HepG2 (cell line): ENCODE measurements around the gene ST3GAL5. TPM values are rescaled to one million over a fixed set of nuclear protein-coding genes. Genes with fewer than 3 reads are reported as not detected.

ENCODE experiments used
- ATAC-seq: fragments of 200-7000 bp; cut with Tn5 transposase; 3 replicates; pipeline ENCODE4 v1.9.1; 2020; ENCODE audit warnings: mild to moderate bottlenecking, moderate library complexity
- BruUV-seq: library from RNA; stranded (reverse); fragments of 400-500 nt; replicated peaks from 2 replicates; lab custom pipeline; 2021; lab: Mats Ljungman, UMichigan
- CTCF ChIA-PET: fragments of 300-600 bp; formaldehyde crosslinking; extraction: SDS; loops from one replicate; lab custom pipeline; 2021; ENCODE audit warnings: low total read pairs, inconsistent platforms, low intra/inter-chr PET ratio; lab: Yijun Ruan, JAX
- POLR2A ChIA-PET: fragments of 350-600 bp; sonication (Branson Sonifier 250); formaldehyde crosslinking; loops from one replicate; lab custom pipeline; 2020; ENCODE audit warnings: antibody characterized with exemption, inconsistent platforms; lab: Yijun Ruan, JAX
- DNase-seq: peaks from one replicate; pipeline ENCODE4 v3.0.0-alpha.2; 2015; ENCODE audit warnings: low spot score
- FAIRE-seq: peaks from 3 replicates; lab custom pipeline; 2011; peaks lifted over from hg19 to GRCh38; lab: Jason Lieb, UNC
- H2AFZ ChIP-seq: one replicate; pipeline ENCODE4 v1.6.1; 2011; ENCODE audit warnings: low read length, inconsistent platforms
- H3K27ac ChIP-seq: fragments of 300-600 bp; 3 replicates; pipeline ENCODE4 v1.8.0; 2011; ENCODE audit warnings: mixed run types, mild to moderate bottlenecking, mixed read lengths, low read length, inconsistent platforms; ENCODE audit not compliant: insufficient read depth; ENCODE audit errors: extremely low read length
- H3K27me3 ChIP-seq, 2 experiments: fragments of 200-600 bp in 1 of 2; 2 replicates in 1 of 2; 3 replicates in 1 of 2; pipeline versions ENCODE4 v1.6.0 to v1.8.0; 2011; ENCODE audit warnings: low read length in 2 of 2, mild to moderate bottlenecking in 2 of 2, moderate library complexity in 2 of 2, inconsistent platforms in 1 of 2; ENCODE audit not compliant: insufficient read depth in 2 of 2, control insufficient read depth in 1 of 2
- H3K36me3 ChIP-seq, 2 experiments: fragments of 200-600 bp in 1 of 2; replicated peaks in 1 of 2; 2 replicates in 1 of 2; 3 replicates in 1 of 2; pipeline versions ENCODE4 v1.5.1 to v1.8.0; 2011; ENCODE audit warnings: low read length in 2 of 2, inconsistent platforms in 1 of 2; ENCODE audit not compliant: insufficient read depth in 2 of 2, control insufficient read depth in 1 of 2
- H3K4me1 ChIP-seq: 2 replicates; pipeline ENCODE4 v1.5.1; 2012; ENCODE audit warnings: low read length, inconsistent platforms; ENCODE audit not compliant: insufficient read depth
- H3K4me2 ChIP-seq: 2 replicates; pipeline ENCODE4 v1.6.0; 2011; ENCODE audit warnings: low read depth, low read length, inconsistent platforms
- H3K4me3 ChIP-seq, 3 experiments: fragments of 200-600 bp in 1 of 3; sonication (generic), shearing (Covaris generic) in 1 of 3; replicated peaks in 1 of 3; 2 replicates each; pipeline ENCODE4 v1.5.1; 2011 to 2016; ENCODE audit warnings: low read length in 3 of 3, inconsistent platforms in 2 of 3, low read depth in 2 of 3, mild to moderate bottlenecking in 2 of 3, control low read depth in 1 of 3, mixed read lengths in 1 of 3; ENCODE audit not compliant: insufficient read depth in 1 of 3
- H3K79me2 ChIP-seq: one replicate; pipeline ENCODE4 v1.6.1; 2011; ENCODE audit warnings: low read length, inconsistent platforms; ENCODE audit not compliant: insufficient read depth
- H3K9ac ChIP-seq: 2 replicates; pipeline ENCODE4 v1.6.0; 2011; ENCODE audit warnings: mild to moderate bottlenecking, low read depth, low read length, inconsistent platforms; ENCODE audit not compliant: insufficient read depth
- H3K9me3 ChIP-seq: 2 replicates; pipeline ENCODE4 v1.5.1; 2012; ENCODE audit warnings: mild to moderate bottlenecking, low read length
- H4K20me1 ChIP-seq: 2 replicates; pipeline ENCODE4 v1.6.0; 2011; ENCODE audit warnings: inconsistent platforms, mild to moderate bottlenecking, low read length, moderate library complexity; ENCODE audit not compliant: insufficient read depth
- ATM ChIP-seq: fragments of 450-650 bp; IDR thresholded peaks from 2 replicates; pipeline ENCODE4 v1.7.1; 2017; ENCODE audit warnings: mild to moderate bottlenecking, borderline replicate concordance
- CEBPG ChIP-seq: IDR thresholded peaks from 2 replicates; pipeline ENCODE4 v1.6.1; 2016
- FOXO1 ChIP-seq: sonication (generic); formaldehyde crosslinking; IDR thresholded peaks from 2 replicates; pipeline ENCODE4 v1.4.0; 2020; ENCODE audit warnings: missing genetic modification reagents
- RAD21 ChIP-seq: fragments of 450-650 bp; formaldehyde crosslinking; IDR thresholded peaks from 2 replicates; pipeline ENCODE4 v1.5.0; 2020; ENCODE audit warnings: mild to moderate bottlenecking
- TEAD3 ChIP-seq: optimal IDR thresholded peaks from 2 replicates; pipeline ENCODE3; 2016; ENCODE audit warnings: borderline replicate concordance
- THYN1 ChIP-seq: sonication (generic); formaldehyde crosslinking; IDR thresholded peaks from 2 replicates; pipeline ENCODE4 v1.8.1; 2023; ENCODE audit warnings: low read depth, mild to moderate bottlenecking, moderate library complexity, missing genetic modification reagents, borderline replicate concordance
- TMF1 ChIP-seq: sonication (generic); formaldehyde crosslinking; IDR thresholded peaks from 2 replicates; pipeline ENCODE4 v1.8.1; 2022; ENCODE audit warnings: low read depth, missing genetic modification reagents
- ZBTB1 ChIP-seq: sonication (generic); formaldehyde crosslinking; IDR thresholded peaks from 2 replicates; pipeline ENCODE4 v1.4.0; 2020; ENCODE audit warnings: missing genetic modification reagents, borderline replicate concordance
- ZNF124 ChIP-seq: sonication (generic); formaldehyde crosslinking; IDR thresholded peaks from 2 replicates; pipeline ENCODE4 v1.4.0; 2020; ENCODE audit warnings: missing genetic modification reagents
- ZNF790 ChIP-seq: sonication (generic); formaldehyde crosslinking; IDR thresholded peaks from 2 replicates; pipeline ENCODE4 v1.8.0; 2022; ENCODE audit warnings: missing genetic modification reagents, mild to moderate bottlenecking, borderline replicate concordance
- WGBS: methylation state at CpG from one replicate; pipeline ENCODE4 v1.1.6; 2017; ENCODE audit warnings: low lambda C conversion rate; 5-methylcytosine and 5-hydroxymethylcytosine counted together
- in situ Hi-C: cut with HindIII; loops from 2 replicates; pipeline ENCODE4 v1.10.0; 2017; ENCODE audit warnings: low pct_unique_long_range_greater_than_20kb; ENCODE audit not compliant: extremely low pct_ligation_motif_present
- intact Hi-C: fragments of 100-400 bp; cut with micrococcal nuclease; formaldehyde crosslinking; loops from one replicate; pipeline ENCODE4 v1.10.0; 2022; ENCODE audit not compliant: unreplicated experiment
- polyA plus RNA-seq, 8 experiments: library from polyadenylated mRNA; depleted of rRNA in 3 of 8; stranded (reverse) in 7 of 8; unstranded in 1 of 8; fragments of >200 nt; fragmentation: Illumina TruSeq in 4 of 8; extraction: Trizol in 4 of 8; gene quantifications; 2 replicates each; pipeline versions ENCODE4 v1.2.1 to v1.2.3, GENCODE V29; 2011 to 2016; ENCODE audit warnings: low read depth in 4 of 8, missing spikeins in 1 of 8, mixed read lengths in 1 of 8; ENCODE audit not compliant: insufficient read depth in 1 of 8
- total RNA-seq, 5 experiments: library from RNA; depleted of rRNA; stranded (reverse); fragments of >200 nt; fragmentation: Illumina TruSeq; extraction: Trizol; gene quantifications; 2 replicates each; pipeline ENCODE4 v1.2.3, GENCODE V29; 2016; ENCODE audit warnings: low read depth in 1 of 5
- TF ChIP-seq, protein P1 (sequence below): sonication (generic); formaldehyde crosslinking; IDR thresholded peaks from 2 replicates; pipeline ENCODE4 v1.4.0; 2020; ENCODE audit warnings: missing genetic modification reagents, low read depth, mild to moderate bottlenecking, borderline replicate concordance

Gene ST3GAL5
- total and polyA plus RNA-seq, 2 of the 13 experiments (the other 11 are each of a cell fraction or from before 2014, with no cell fraction given), result 1.3 to 2.0 TPM

DNA sequence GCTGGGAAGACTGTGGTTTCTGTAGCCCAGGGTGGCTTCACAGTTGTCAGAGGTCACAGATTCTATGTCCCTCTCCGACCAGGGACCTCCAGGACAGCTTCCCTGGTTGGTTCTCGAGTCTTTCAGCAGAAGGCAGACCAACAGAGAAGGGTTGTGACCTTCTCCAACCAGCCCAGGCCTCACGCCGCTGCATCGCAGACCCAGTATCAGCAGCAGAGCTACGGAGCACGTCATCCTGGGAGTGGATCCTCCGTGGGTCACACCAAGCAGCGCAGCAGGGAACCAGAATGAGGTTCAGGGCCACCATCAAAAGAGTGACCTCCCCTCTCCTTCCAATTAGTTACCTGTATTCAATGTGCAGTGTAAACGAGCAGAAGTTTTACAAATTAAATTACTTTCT is 49.3 kb downstream of the ST3GAL5 start:
- H3K4me1 ChIP-seq, result no peaks in the 10 kb centered on the region
- no peak overlapping the region for H3K4me2 ChIP-seq
- H3K79me2 ChIP-seq, result no peaks in the 10 kb centered on the region
- no TSS peak for BruUV-seq
- in situ Hi-C loops (no loop called here), intact Hi-C loops (no loop called here)
- H3K27me3 ChIP-seq, result no peaks in the 10 kb centered on the region
- TF ChIP-seq ZBTB1 (CRISPR knock-in tag) (no peak), ZNF124 (CRISPR knock-in tag) (no peak), TEAD3 (CRISPR knock-in tag) (no peak), THYN1 (CRISPR knock-in tag) (no peak), FOXO1 (CRISPR knock-in tag) (no peak), CEBPG (CRISPR knock-in tag) (no peak), ZNF790 (CRISPR knock-in tag) (no peak), ATM (no peak), RAD21 (CRISPR knock-in tag) (no peak), TMF1 (CRISPR knock-in tag) (no peak)
- TF ChIP-seq, protein P1, sequence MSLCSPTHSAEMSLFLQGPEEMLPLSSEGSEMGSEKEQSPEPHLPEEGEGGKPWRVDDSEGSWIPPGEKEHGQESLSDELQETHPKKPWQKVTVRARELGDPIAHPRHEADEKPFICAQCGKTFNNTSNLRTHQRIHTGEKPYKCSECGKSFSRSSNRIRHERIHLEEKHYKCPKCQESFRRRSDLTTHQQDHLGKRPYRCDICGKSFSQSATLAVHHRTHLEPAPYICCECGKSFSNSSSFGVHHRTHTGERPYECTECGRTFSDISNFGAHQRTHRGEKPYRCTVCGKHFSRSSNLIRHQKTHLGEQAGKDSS (CRISPR knock-in tag), result no peak
- ChIA-PET CTCF (no interaction called here), POLR2A (no interaction called here)
- FAIRE-seq (no peak), ATAC-seq (no peak), DNase-seq (no peak)
- H2AFZ ChIP-seq, result no peak overlapping the region
- H3K27ac ChIP-seq, result no peak overlapping the region
- H3K9ac ChIP-seq, result no peak overlapping the region
- H3K36me3 ChIP-seq, result no peaks in the 10 kb centered on the region
- H4K20me1 ChIP-seq, result no peaks in the 10 kb centered on the region
- no peak overlapping the region for H3K4me3 ChIP-seq
- H3K9me3 ChIP-seq, result no peaks in the 10 kb centered on the region
- 54% methylated on average over 10 of the region's 10 CpGs for WGBS
